Urinary bladder (tissue), 4 donors: ENCODE results near the gene PKD1. TPM values are rescaled to one million over a fixed set of nuclear protein-coding genes. Genes with fewer than 3 reads are reported as not detected.
"Not testable (repeated sequence)": the region's sequence is repeated elsewhere in the genome, so short reads cannot be mapped to it uniquely, and the experiment has no call there.

Source experiments
- DNase-seq: peaks from one replicate; pipeline ENCODE4 v3.0.0-alpha.2; 2015; ENCODE audit errors: extremely low spot score
- H3K27ac ChIP-seq: one replicate; pipeline ENCODE4 v1.5.1; 2013; ENCODE audit warnings: low read depth, mild to moderate bottlenecking, moderate library complexity
- H3K36me3 ChIP-seq: one replicate; pipeline ENCODE4 v1.6.1; 2013; ENCODE audit warnings: mild to moderate bottlenecking, moderate library complexity; ENCODE audit not compliant: insufficient read depth
- H3K4me1 ChIP-seq: one replicate; pipeline ENCODE4 v1.6.1; 2013; ENCODE audit warnings: mild to moderate bottlenecking, moderate library complexity; ENCODE audit not compliant: insufficient read depth
- H3K4me3 ChIP-seq: one replicate; pipeline ENCODE4 v1.5.1; 2013; ENCODE audit warnings: low read depth, low read length
- WGBS: extraction: QIAGEN DNeasy Blood & Tissue Kit; methylation state at CpG from one replicate; pipeline ENCODE4 v1.1.7; 2013; 5-methylcytosine and 5-hydroxymethylcytosine counted together
- polyA plus RNA-seq: library from polyadenylated mRNA; stranded (reverse); fragments of 200-250 nt; gene quantifications from one replicate; pipeline ENCODE4 v1.2.3, GENCODE V29; 2013
- total RNA-seq: library from RNA; depleted of rRNA; stranded (reverse); fragments of >200 nt; gene quantifications from one replicate; pipeline ENCODE4 v1.2.3, GENCODE V29; 2014
- donor health status: healthy with polysubstance abuse.
- donor health status: healthy.

Gene PKD1
- 79.5 TPM for total RNA-seq
- 197 TPM for polyA plus RNA-seq

GRCh38 chr16:2135770-2136490, at the start of gene PKD1:
TSS of gene PKD1 (minus strand) at chr16:2135898. CDS start at chr16:2135689, 209 bp downstream.
- under 1% methylated on average over 57 of the region's 81 CpGs for WGBS
- DNase-seq, H3K4me1 ChIP-seq, H3K36me3 ChIP-seq, H3K27ac ChIP-seq: not testable (repeated sequence)
- peak within 1 kb of the TSS; percentile 51 for H3K4me3 ChIP-seq

DNA sequence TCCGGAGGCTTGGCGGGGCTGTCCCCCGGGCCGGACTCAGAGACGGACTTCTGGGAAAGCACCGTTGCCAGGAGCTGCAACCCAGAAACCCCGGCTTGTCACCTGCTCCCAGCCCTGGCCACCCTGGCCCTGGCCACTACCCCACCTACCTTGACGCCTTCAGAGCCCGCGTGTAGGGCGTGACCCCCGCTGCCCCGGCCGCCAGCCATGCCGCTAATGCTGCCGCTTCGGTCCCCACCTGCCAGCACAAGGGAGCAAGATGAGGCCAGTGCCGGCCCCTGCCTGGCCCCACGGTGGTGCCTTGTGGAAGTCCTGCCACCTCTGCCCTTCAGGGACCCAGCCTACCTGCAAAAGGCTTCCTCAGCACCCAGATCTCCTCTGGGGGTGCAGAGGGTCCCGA, 49.3 kb upstream of the PKD1 start:
- no peaks in the 10 kb centered on the region for H3K4me1 ChIP-seq
- no peaks in the 10 kb centered on the region for H3K36me3 ChIP-seq
- no peak overlapping the region for H3K27ac ChIP-seq
- no peak overlapping the region for H3K4me3 ChIP-seq
- DNase-seq, result no peak
- 87% methylated on average over 20 of the region's 20 CpGs for WGBS

DNA sequence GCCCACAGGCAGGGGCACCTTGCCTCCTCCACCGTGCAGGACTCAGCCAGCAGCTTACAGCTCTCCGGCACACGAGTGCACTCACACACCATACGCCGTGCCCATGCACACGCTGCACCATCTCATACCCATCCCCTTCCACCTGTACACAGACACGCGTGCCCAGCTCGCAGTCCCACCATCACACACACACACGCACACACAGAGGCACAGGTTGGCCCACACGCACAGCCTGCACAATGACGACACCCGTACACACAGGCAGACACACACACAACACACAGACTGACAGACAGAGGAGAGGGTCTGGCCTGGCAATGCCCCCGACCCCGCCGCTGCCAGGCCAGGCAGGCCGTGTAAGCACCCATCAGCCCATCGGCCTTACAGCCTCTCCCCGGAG, 48.6 kb upstream of the PKD1 start:
- H3K36me3 ChIP-seq, result no peaks in the 10 kb centered on the region
- no peaks in the 10 kb centered on the region for H3K4me1 ChIP-seq
- no peak for DNase-seq
- no peak overlapping the region for H3K4me3 ChIP-seq
- no peak overlapping the region for H3K27ac ChIP-seq
- WGBS, result 90% methylated on average over 19 of the region's 19 CpGs

DNA sequence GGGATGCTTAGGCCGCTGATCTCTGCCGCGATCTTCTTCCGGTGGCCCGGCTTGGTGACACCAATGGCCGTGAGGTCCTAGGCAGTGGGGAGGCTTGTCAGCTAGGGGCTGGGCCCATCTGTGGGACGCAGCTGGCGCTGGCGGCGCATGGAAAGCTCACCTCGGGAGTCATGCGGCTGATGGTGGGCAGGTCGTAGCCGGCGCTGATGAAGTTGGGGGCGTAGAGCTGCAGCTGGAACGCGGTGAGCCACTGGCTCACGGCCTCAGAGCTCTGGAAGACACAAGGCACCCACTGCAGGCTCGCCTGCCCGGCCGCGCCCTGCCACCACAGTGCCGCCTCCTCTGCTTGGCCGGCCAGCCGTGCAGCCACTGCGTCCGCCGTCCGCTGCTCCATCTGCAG, 48.0 kb upstream of the PKD1 start:
- no peaks in the 10 kb centered on the region for H3K36me3 ChIP-seq
- DNase-seq, result no peak
- 91% methylated on average over 30 of the region's 30 CpGs for WGBS
- H3K27ac ChIP-seq, result no peak overlapping the region
- no peaks in the 10 kb centered on the region for H3K4me1 ChIP-seq
- H3K4me3 ChIP-seq, result no peak overlapping the region

- whole genome bisulfite sequencing, result 92% methylated on average over 20 of the region's 20 CpGs
- H3K4me3 ChIP-seq, result no peak overlapping the region
- no peaks in the 10 kb centered on the region for H3K4me1 ChIP-seq
- DNase-seq, result no peak
- no peak overlapping the region for H3K27ac ChIP-seq
- H3K36me3 ChIP-seq, result no peaks in the 10 kb centered on the region
Measured at GRCh38 chr16:2181952-2182351, 46.3 kb upstream of the PKD1 start.

- no peak for DNase-seq
- Histone ChIP-seq H3K4me1 (no peaks in the 10 kb centered on the region), H3K36me3 (no peaks in the 10 kb centered on the region), H3K4me3 (no peak overlapping the region), H3K27ac (no peak overlapping the region)
- 83% methylated on average over 46 of the region's 46 CpGs for WGBS
Measured at GRCh38 chr16:2180962-2181923, 45.5 kb upstream of the PKD1 start.

DNA sequence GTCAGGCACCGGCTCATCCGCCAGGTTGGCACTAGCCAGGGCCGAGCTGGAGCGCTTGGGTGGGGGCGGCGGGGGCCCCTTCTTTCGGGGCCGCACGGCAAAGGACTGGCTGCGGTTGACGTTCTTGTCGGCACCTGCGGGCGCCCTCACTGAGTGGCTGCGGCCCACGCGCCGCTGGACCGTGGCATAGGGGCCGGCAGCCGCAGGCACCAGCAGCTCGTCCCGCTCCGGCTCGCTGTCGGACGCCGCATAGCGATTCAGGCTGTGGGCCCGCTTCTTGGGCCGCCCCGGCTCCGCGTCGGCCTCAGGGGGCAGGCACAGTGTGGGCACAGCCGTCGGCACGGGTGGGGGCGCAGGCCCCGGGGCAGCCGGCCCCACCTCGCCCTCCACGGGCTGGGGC, 44.8 kb upstream of the PKD1 start:
- Histone ChIP-seq H3K4me3 (no peak overlapping the region), H3K36me3 (peaks cover 3% of the 10 kb centered on the region), H3K4me1 (no peaks in the 10 kb centered on the region), H3K27ac (no peak overlapping the region)
- DNase-seq, result no peak
- WGBS, result 94% methylated on average over 43 of the region's 43 CpGs

DNA sequence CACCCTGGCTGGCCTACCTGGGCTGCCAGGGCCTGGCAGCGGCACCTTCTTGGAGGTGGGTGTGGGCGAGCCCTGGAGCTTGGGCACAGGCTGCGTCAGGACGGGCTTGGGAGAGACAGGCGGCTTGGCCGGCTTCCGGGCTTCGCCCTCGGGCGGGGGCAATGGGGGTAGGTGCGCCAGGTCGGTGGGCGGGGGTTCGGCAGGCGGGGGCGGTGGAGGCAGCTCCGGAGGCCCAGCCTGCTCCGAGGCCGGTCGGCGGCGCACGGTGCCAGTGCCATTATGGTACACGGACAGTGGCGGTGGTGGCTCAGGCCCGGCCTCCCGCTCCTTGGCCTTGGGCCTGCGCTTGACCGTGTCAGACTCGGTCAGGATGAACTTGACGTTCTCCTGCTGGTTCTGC, 43.9 kb upstream of the PKD1 start:
- H3K4me3 ChIP-seq, result no peak overlapping the region
- DNase-seq, result no peak
- peaks cover 7% of the 10 kb centered on the region for H3K36me3 ChIP-seq
- WGBS, result 94% methylated on average over 31 of the region's 31 CpGs
- no peaks in the 10 kb centered on the region for H3K4me1 ChIP-seq
- no peak overlapping the region for H3K27ac ChIP-seq

DNA sequence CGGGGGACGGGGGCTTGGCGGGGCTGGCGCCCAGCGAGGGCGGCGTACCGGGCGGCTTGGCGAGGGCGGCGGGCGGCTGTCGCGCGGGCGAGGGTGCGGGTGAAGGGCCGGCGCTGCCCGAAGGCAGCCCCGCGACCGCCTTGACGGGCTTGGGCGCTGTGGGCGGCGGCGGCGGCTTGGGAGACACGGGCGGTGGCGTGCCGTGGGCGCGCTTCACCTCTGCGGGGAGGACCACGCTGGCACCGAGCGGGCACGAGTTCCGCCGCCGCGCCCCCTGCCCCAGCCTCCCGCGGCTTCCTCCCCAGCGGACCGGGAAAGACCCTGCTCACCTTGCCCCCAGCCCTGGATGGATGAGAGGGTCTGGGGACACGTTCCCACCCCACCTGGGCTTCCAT, 43.4 kb upstream of the PKD1 start:
- DNase-seq, result no peak
- Histone ChIP-seq H3K27ac (no peak overlapping the region), H3K4me3 (no peak overlapping the region), H3K4me1 (no peaks in the 10 kb centered on the region), H3K36me3 (peaks cover 7% of the 10 kb centered on the region)
- WGBS, result 30% methylated on average over 50 of the region's 50 CpGs

DNA sequence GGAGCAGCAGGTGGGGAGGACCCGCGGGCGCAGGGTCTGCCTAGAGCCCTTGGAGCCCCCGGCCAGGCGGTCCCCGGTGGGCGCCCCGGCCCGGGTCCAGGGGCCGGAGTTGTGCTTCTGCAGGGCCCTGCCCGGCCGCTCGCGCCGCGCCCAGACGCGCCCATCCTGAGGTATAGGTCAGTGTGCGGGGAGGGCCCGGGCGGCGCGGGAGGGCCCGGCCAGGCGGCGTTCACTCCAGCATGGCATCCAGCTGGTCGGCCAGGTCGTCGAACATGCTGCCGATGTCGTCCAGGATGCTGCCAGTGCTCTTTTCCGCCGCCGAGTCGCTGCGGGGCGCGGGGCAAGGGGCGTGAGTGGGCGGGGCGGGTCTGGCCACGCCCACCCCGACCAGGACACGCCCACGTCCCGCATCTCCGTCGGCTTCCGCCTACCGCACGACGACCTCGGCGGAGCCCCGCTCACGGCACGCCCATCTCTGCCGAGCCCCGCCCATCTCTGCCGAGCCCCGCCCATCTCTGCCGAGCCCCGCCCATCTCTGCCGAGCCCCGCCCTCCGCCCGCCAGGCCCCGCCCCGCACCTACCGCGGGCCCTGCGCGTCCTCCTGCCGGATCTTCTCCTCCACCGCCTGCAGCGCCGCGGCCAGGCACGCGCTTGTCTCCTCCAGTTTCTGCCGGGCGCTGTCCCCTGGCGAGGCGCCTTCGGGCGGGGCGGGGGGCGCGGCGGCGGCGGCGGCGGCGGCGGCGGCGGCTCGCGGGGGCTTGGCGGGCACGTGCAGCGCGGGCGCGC, 42.8 kb upstream of the PKD1 start:
- H3K4me3 ChIP-seq, result no peak overlapping the region
- H3K27ac ChIP-seq, result no peak overlapping the region
- WGBS, result 32% methylated on average over 106 of the region's 106 CpGs
- no peak for DNase-seq
- peaks cover 10% of the 10 kb centered on the region for H3K36me3 ChIP-seq
- no peaks in the 10 kb centered on the region for H3K4me1 ChIP-seq

DNA sequence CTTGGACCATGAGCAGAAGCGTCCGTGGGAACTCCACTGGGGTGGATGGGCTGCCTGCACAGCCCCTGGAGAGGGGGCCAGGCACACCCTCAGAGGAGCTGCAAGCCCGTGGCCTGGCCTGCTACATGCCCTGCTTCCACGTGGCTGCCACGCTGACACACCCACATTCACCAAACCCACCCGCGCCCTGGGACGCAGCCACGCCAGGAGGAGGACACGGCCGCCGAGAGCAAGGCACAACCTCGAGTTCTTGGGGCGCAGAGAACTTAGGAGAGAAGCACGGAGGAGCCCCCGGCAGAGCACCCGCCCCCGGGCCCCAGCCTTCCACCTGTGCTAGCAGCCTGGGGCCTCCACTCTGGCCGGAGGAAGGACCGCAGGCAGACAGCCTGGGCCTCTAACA, 41.9 kb upstream of the PKD1 start:
- no peak for DNase-seq
- 92% methylated on average over 20 of the region's 20 CpGs for WGBS
- Histone ChIP-seq H3K4me3 (no peak overlapping the region), H3K4me1 (no peaks in the 10 kb centered on the region), H3K36me3 (peaks cover 14% of the 10 kb centered on the region), H3K27ac (no peak overlapping the region)

DNA sequence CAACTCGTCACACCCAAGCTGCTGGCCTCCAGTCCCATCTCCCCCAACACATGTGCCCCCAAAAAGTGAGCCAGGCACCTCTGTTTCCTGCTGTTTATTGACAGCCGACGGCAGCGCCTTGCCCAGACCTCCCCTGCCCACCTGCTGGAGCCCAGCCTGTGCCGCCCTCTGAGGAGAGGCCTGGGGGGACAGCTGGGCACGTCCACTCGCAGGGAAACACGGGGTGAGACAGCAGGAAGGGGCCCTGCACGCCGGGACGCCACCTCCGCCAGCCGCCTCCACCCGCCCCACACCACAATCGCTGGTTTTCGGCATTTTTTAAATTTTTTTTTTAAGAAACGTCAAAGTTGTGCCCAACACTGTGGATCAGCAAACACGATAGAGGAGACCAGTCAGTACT, 41.4 kb upstream of the PKD1 start:
- peaks cover 14% of the 10 kb centered on the region for H3K36me3 ChIP-seq
- WGBS, result 90% methylated on average over 18 of the region's 18 CpGs

GRCh38 chr16:2176047-2176446, 40.3 kb upstream of the PKD1 start:
- WGBS, result 96% methylated on average over 23 of the region's 23 CpGs
- H3K4me3 ChIP-seq, result no peak overlapping the region
- no peaks in the 10 kb centered on the region for H3K4me1 ChIP-seq
- H3K27ac ChIP-seq, result no peak overlapping the region
- peaks cover 16% of the 10 kb centered on the region for H3K36me3 ChIP-seq
- no peak for DNase-seq

More for the DNA sequence above, 41.4 kb upstream of the PKD1 start:
- Histone ChIP-seq H3K27ac (no peak overlapping the region), H3K4me3 (no peak overlapping the region), H3K4me1 (no peaks in the 10 kb centered on the region)
- no peak for DNase-seq
